ENCODE measurements around the gene STPG2. TPM values are rescaled to one million over a fixed set of nuclear protein-coding genes. Genes with fewer than 3 reads are reported as not detected.

The STPG2 gene
- total RNA-seq, 1 experiment from 2014 or later, result 0.35 TPM

- Histone ChIP-seq H3K4me3 (no peak overlapping the region), H2AFZ (no peak overlapping the region), H3F3A (ENCODE audit: insufficient read depth, low read depth) (no peaks in the 10 kb centered on the region), H3K79me2 (ENCODE audit: low read depth) (no peaks in the 10 kb centered on the region), H3K36me3 (ENCODE audit: low read depth) (no peaks in the 10 kb centered on the region), H3K27me3 (ENCODE audit: insufficient read depth, low read depth) (no peaks in the 10 kb centered on the region), H3K9me2 (ENCODE audit: insufficient read depth) (no peaks in the 10 kb centered on the region), H3K4me2 (peak overlapping the region; percentile 56), H3K27ac (no peak overlapping the region), H3K4me1 (replicated peaks; ENCODE audit: insufficient read depth) (peaks cover 15% of the 10 kb centered on the region), H4K20me1 (ENCODE audit: insufficient read depth) (no peaks in the 10 kb centered on the region), H3K9me3 (ENCODE audit: insufficient read depth, low read depth) (no peaks in the 10 kb centered on the region)
- ChIA-PET POLR2A (ENCODE audit: unreplicated experiment) (interaction anchor here (0.6 kb wide), 1 partner anchor 1330 kb away, joined by 3 read pairs; no protein-coding TSS in a partner anchor), CTCF (no interaction called here)
- intact Hi-C loops (cut with micrococcal nuclease; ENCODE audit: unreplicated experiment), result loop anchor here (5.0 kb wide), 1 partner anchor 96 kb away; the partner anchor contains the start of gene RAP1GDS1
- TF ChIP-seq EZH2 (IDR thresholded peaks at IDR 0.05; ENCODE audit: low read depth) (no peak), CTCF (conservative IDR thresholded peaks at IDR 0.05) (no peak)
- no TSS peak for BruUV-seq (replicated peaks)
- no peak for DNase-seq
Measured at GRCh38 chr4:98166731-98167041, 23.4 kb upstream of the STPG2 start.

GRCh38 chr4:98166025-98166730 lies 22.9 kb upstream of the STPG2 start:
- H2AFZ ChIP-seq, result no peak overlapping the region
- no peaks in the 10 kb centered on the region for H3K9me3 ChIP-seq (ENCODE audit: insufficient read depth, low read depth)
- intact Hi-C loops (cut with micrococcal nuclease; ENCODE audit: unreplicated experiment), result loop anchor here (5.0 kb wide), 1 partner anchor 96 kb away; the partner anchor contains the start of gene RAP1GDS1
- ChIA-PET CTCF (no interaction called here), POLR2A (ENCODE audit: unreplicated experiment) (interaction anchor here (0.6 kb wide), 1 partner anchor 1331 kb away, joined by 3 read pairs; no protein-coding TSS in a partner anchor)
- DNase-seq, result peak; percentile 66 to 78
- no peak overlapping the region for H3K27ac ChIP-seq
- H4K20me1 ChIP-seq (ENCODE audit: insufficient read depth), result no peaks in the 10 kb centered on the region
- peak overlapping the region; percentile 56 for H3K4me2 ChIP-seq
- no peaks in the 10 kb centered on the region for H3K36me3 ChIP-seq (ENCODE audit: low read depth)
- no peak overlapping the region for H3K4me3 ChIP-seq
- no peaks in the 10 kb centered on the region for H3K79me2 ChIP-seq (ENCODE audit: low read depth)
- peaks cover 15% of the 10 kb centered on the region for H3K4me1 ChIP-seq (replicated peaks; ENCODE audit: insufficient read depth)
- H3F3A ChIP-seq (ENCODE audit: insufficient read depth, low read depth), result no peaks in the 10 kb centered on the region
- no peaks in the 10 kb centered on the region for H3K9me2 ChIP-seq (ENCODE audit: insufficient read depth)
- TF ChIP-seq CTCF (conservative IDR thresholded peaks at IDR 0.05) (no peak), EZH2 (IDR thresholded peaks at IDR 0.05; ENCODE audit: low read depth) (no peak)
- BruUV-seq (replicated peaks), result no TSS peak
- no peaks in the 10 kb centered on the region for H3K27me3 ChIP-seq (ENCODE audit: insufficient read depth, low read depth)

GRCh38 chr4:98162696-98163095 lies 19.4 kb upstream of the STPG2 start:
- Histone ChIP-seq H3K27ac (no peak overlapping the region), H3K4me3 (no peak overlapping the region), H3K36me3 (ENCODE audit: low read depth) (no peaks in the 10 kb centered on the region), H3F3A (ENCODE audit: insufficient read depth, low read depth) (no peaks in the 10 kb centered on the region), H3K9me2 (ENCODE audit: insufficient read depth) (no peaks in the 10 kb centered on the region), H3K79me2 (ENCODE audit: low read depth) (no peaks in the 10 kb centered on the region), H2AFZ (no peak overlapping the region), H3K9me3 (ENCODE audit: insufficient read depth, low read depth) (no peaks in the 10 kb centered on the region), H4K20me1 (ENCODE audit: insufficient read depth) (no peaks in the 10 kb centered on the region), H3K4me1 (replicated peaks; ENCODE audit: insufficient read depth) (peaks cover 15% of the 10 kb centered on the region), H3K27me3 (ENCODE audit: insufficient read depth, low read depth) (no peaks in the 10 kb centered on the region), H3K4me2 (no peak overlapping the region)
- no TSS peak for BruUV-seq (replicated peaks)
- TF ChIP-seq CTCF (conservative IDR thresholded peaks at IDR 0.05) (no peak), EZH2 (IDR thresholded peaks at IDR 0.05; ENCODE audit: low read depth) (no peak)
- DNase-seq, result no peak
- intact Hi-C loops (cut with micrococcal nuclease; ENCODE audit: unreplicated experiment), result no loop called here
- ChIA-PET POLR2A (ENCODE audit: unreplicated experiment) (no interaction called here), CTCF (no interaction called here)
